Effector memory CD8-positive, alpha-beta T cell (primary cell): Measurements from ENCODE around the gene PLEKHG5.

Experiments
- ATAC-seq: fragments of 150-1000 bp; cut with Tn5 transposase; replicated peaks from 2 replicates; pipeline ENCODE4 v1.10.0; 2021; ENCODE audit warnings: mild to moderate bottlenecking, moderate library complexity
- DNase-seq, 3 experiments: peaks; one replicate each; pipeline ENCODE4 v3.0.0; 2021
- H3K27ac Mint-ChIP-seq, 2 donors: one replicate each; pipeline ENCODE4 v1.8.0; 2022; ENCODE audit warnings: mild to moderate bottlenecking in 2 of 2, mixed read lengths in 2 of 2, moderate library complexity in 2 of 2
- H3K27me3 Mint-ChIP-seq, 2 donors: one replicate each; pipeline ENCODE4 v1.8.0; 2022; ENCODE audit warnings: mixed read lengths in 2 of 2
- H3K36me3 Mint-ChIP-seq: one replicate; pipeline ENCODE4 v1.8.0; 2022; ENCODE audit warnings: mild to moderate bottlenecking, moderate library complexity, mixed read lengths; ENCODE audit not compliant: insufficient read depth
- H3K4me1 Mint-ChIP-seq, 2 donors: one replicate each; pipeline ENCODE4 v1.8.0; 2022; ENCODE audit warnings: low read depth in 2 of 2, mixed read lengths in 2 of 2
- H3K4me3 Mint-ChIP-seq, 2 donors: one replicate each; pipeline ENCODE4 v1.8.0; 2022; ENCODE audit warnings: mild to moderate bottlenecking in 2 of 2, mixed read lengths in 2 of 2, moderate library complexity in 2 of 2
- H3K9me3 Mint-ChIP-seq, 2 donors: one replicate each; pipeline ENCODE4 v1.8.0; 2022; ENCODE audit warnings: mixed read lengths in 2 of 2

PLEKHG5 gene

GRCh38 chr1:6474815-6475282 lies 16.6 kb downstream of the PLEKHG5 start:
- Mint-ChIP-seq H3K4me1 (peaks cover 6 to 8% of the 10 kb centered on the region in 2 donors), H3K27ac (no peak overlapping the region), H3K4me3 (no peak overlapping the region), H3K9me3 (no peaks in the 10 kb centered on the region), H3K36me3 (no peaks in the 10 kb centered on the region), H3K27me3 (peaks cover 0 to 9% of the 10 kb centered on the region in 2 donors)
- no peak for DNase-seq
- ATAC-seq = no peak

- no peak for DNase-seq
- Mint-ChIP-seq H3K9me3 (no peaks in the 10 kb centered on the region), H3K27me3 (peaks cover 0 to 9% of the 10 kb centered on the region in 2 donors), H3K36me3 (no peaks in the 10 kb centered on the region), H3K27ac (no peak overlapping the region), H3K4me1 (peaks cover 6 to 8% of the 10 kb centered on the region in 2 donors), H3K4me3 (no peak overlapping the region)
- no peak for ATAC-seq
Measured at GRCh38 chr1:6473974-6474814, 17.3 kb downstream of the PLEKHG5 start.

- ATAC-seq = no peak
- DNase-seq = no peak
- Mint-ChIP-seq H3K9me3 (no peaks in the 10 kb centered on the region), H3K4me1 (peaks cover 6 to 8% of the 10 kb centered on the region in 2 donors), H3K36me3 (no peaks in the 10 kb centered on the region), H3K27ac (no peak overlapping the region), H3K27me3 (peaks cover 0 to 9% of the 10 kb centered on the region in 2 donors), H3K4me3 (no peak overlapping the region)
Measured at GRCh38 chr1:6473156-6473555, 18.3 kb downstream of the PLEKHG5 start.

- DNase-seq = no peak
- no peaks in the 10 kb centered on the region for H3K9me3 Mint-ChIP-seq
- ATAC-seq = no peak
- H3K36me3 Mint-ChIP-seq = no peaks in the 10 kb centered on the region
- peaks cover 6 to 8% of the 10 kb centered on the region in 2 donors for H3K4me1 Mint-ChIP-seq
- peaks cover 0 to 9% of the 10 kb centered on the region in 2 donors for H3K27me3 Mint-ChIP-seq
- H3K27ac Mint-ChIP-seq = no peak overlapping the region
- H3K4me3 Mint-ChIP-seq = no peak overlapping the region
Measured at GRCh38 chr1:6472391-6472790, 19.1 kb downstream of the PLEKHG5 start.

GRCh38 chr1:6471970-6472368 lies 19.5 kb downstream of the PLEKHG5 start:
- Mint-ChIP-seq H3K27ac (no peak overlapping the region), H3K9me3 (no peaks in the 10 kb centered on the region), H3K36me3 (no peaks in the 10 kb centered on the region), H3K4me1 (peaks cover 8 to 9% of the 10 kb centered on the region in 2 donors), H3K27me3 (peaks cover 0 to 9% of the 10 kb centered on the region in 2 donors), H3K4me3 (no peak overlapping the region)
- no peak for DNase-seq
- ATAC-seq = no peak

- ATAC-seq (peak; percentile 44), DNase-seq (no peak)
- no peak overlapping the region for H3K27ac Mint-ChIP-seq
- H3K9me3 Mint-ChIP-seq = no peaks in the 10 kb centered on the region
- H3K4me1 Mint-ChIP-seq = peaks cover 8 to 9% of the 10 kb centered on the region in 2 donors
- peaks cover 3% of the 10 kb centered on the region for H3K36me3 Mint-ChIP-seq
- H3K27me3 Mint-ChIP-seq = peaks cover 0 to 9% of the 10 kb centered on the region in 2 donors
- no peak overlapping the region for H3K4me3 Mint-ChIP-seq
Measured at GRCh38 chr1:6471086-6471969, 20.1 kb downstream of the PLEKHG5 start.

GRCh38 chr1:6470132-6471085 lies 21.1 kb downstream of the PLEKHG5 start:
- H3K4me3 Mint-ChIP-seq = no peak overlapping the region
- H3K36me3 Mint-ChIP-seq = peaks cover 7% of the 10 kb centered on the region
- H3K27ac Mint-ChIP-seq = no peak overlapping the region
- H3K9me3 Mint-ChIP-seq = no peaks in the 10 kb centered on the region
- ATAC-seq (peak; percentile 8), DNase-seq (no peak)
- H3K4me1 Mint-ChIP-seq = peaks cover 2 to 5% of the 10 kb centered on the region in 2 donors
- H3K27me3 Mint-ChIP-seq = peaks cover 0 to 5% of the 10 kb centered on the region in 2 donors

- Mint-ChIP-seq H3K4me3 (peak overlapping the region in 1 of 2 donors; percentile 14), H3K4me1 (peaks cover 10 to 14% of the 10 kb centered on the region in 2 donors), H3K27ac (no peak overlapping the region), H3K27me3 (peaks cover 9% of the 10 kb centered on the region in 2 donors), H3K9me3 (no peaks in the 10 kb centered on the region), H3K36me3 (peaks cover 18% of the 10 kb centered on the region)
- DNase-seq (no peak), ATAC-seq (no peak)
Measured at GRCh38 chr1:6468729-6469461, 22.6 kb downstream of the PLEKHG5 start.

- ATAC-seq (no peak), DNase-seq (no peak)
- Mint-ChIP-seq H3K4me1 (peaks cover 10 to 17% of the 10 kb centered on the region in 2 donors), H3K4me3 (peak overlapping the region in 1 of 2 donors; percentile 83), H3K27ac (no peak overlapping the region), H3K27me3 (peaks cover 9% of the 10 kb centered on the region in 2 donors), H3K36me3 (peaks cover 25% of the 10 kb centered on the region), H3K9me3 (no peaks in the 10 kb centered on the region)
Measured at GRCh38 chr1:6467744-6468688, 23.5 kb downstream of the PLEKHG5 start.

- Mint-ChIP-seq H3K27me3 (peaks cover 9% of the 10 kb centered on the region in 2 donors), H3K4me1 (peaks cover 13 to 21% of the 10 kb centered on the region in 2 donors), H3K27ac (peak overlapping the region in 1 of 2 donors; percentile 97), H3K9me3 (no peaks in the 10 kb centered on the region), H3K36me3 (peaks cover 33% of the 10 kb centered on the region), H3K4me3 (peak overlapping the region in 1 of 2 donors; percentile 83)
- no peak for DNase-seq
- no peak for ATAC-seq
Measured at GRCh38 chr1:6467224-6467623, 24.2 kb downstream of the PLEKHG5 start.

- no peak for DNase-seq
- Mint-ChIP-seq H3K9me3 (no peaks in the 10 kb centered on the region), H3K27ac (peak overlapping the region in 1 of 2 donors; percentile 97), H3K27me3 (peaks cover 9% of the 10 kb centered on the region in 2 donors), H3K36me3 (peaks cover 37% of the 10 kb centered on the region), H3K4me1 (peaks cover 14 to 22% of the 10 kb centered on the region in 2 donors), H3K4me3 (peak overlapping the region; percentile 83 to 86)
- ATAC-seq = no peak
Measured at GRCh38 chr1:6466751-6467150, 24.7 kb downstream of the PLEKHG5 start.
